Measurements from ENCODE around the gene DHCR7. TPM values are rescaled to one million over a fixed set of nuclear protein-coding genes. Genes with fewer than 3 reads are reported as not detected.

Gene DHCR7
- total RNA-seq, 1 donor from 2014 or later: 64.2 TPM

- H3K9me3 ChIP-seq: no peaks in the 10 kb centered on the region
Measured at GRCh38 chr11:71402878-71403277, 45.3 kb downstream of the DHCR7 start.

GRCh38 chr11:71400216-71400615 lies 48.0 kb downstream of the DHCR7 start:
- Histone ChIP-seq H3K27ac (no peak overlapping the region), H3K27me3 (ENCODE audit: low read depth) (no peaks in the 10 kb centered on the region), H3K9me3 (no peaks in the 10 kb centered on the region), H3K4me1 (no peaks in the 10 kb centered on the region), H3K36me3 (no peaks in the 10 kb centered on the region), H3K4me3 (no peak overlapping the region)
- no peak for ATAC-seq
- intact Hi-C loops (cut with DNase I): no loop called here
- no peak for TF ChIP-seq CTCF (IDR thresholded peaks at IDR 0.05)
- no peak for DNase-seq

More at GRCh38 chr11:71402878-71403277, 45.3 kb downstream of the DHCR7 start:
- Histone ChIP-seq H3K4me1 (no peaks in the 10 kb centered on the region), H3K36me3 (no peaks in the 10 kb centered on the region), H3K27me3 (ENCODE audit: low read depth) (no peaks in the 10 kb centered on the region), H3K27ac (no peak overlapping the region), H3K4me3 (no peak overlapping the region)
- ATAC-seq (no peak), DNase-seq (no peak)
- TF ChIP-seq CTCF (IDR thresholded peaks at IDR 0.05): no peak
- intact Hi-C loops (cut with DNase I): no loop called here

DNA sequence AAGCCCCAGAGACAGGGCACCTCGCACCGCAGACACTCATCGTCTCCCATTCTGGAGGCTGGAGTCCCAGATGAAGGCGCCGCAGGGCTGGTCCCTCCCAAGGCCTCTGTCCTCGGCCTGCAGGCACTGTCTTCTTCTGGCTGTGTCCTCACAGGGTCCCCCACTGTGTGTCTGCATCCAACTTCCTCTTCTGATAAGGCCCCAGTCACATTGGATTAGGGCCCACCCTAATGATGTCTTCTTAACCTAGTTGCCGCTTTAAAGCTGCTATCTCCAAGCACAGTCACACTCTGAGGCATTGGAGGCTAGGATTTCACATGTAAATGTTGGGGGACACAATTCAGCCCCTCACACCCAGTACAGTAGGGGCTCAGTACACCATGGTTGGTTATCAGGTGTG lies 48.9 kb downstream of the DHCR7 start:
- no peaks in the 10 kb centered on the region for H3K27me3 ChIP-seq (ENCODE audit: low read depth)
- no peak overlapping the region for H3K4me3 ChIP-seq
- no peaks in the 10 kb centered on the region for H3K4me1 ChIP-seq
- intact Hi-C loops (cut with DNase I): no loop called here
- TF ChIP-seq CTCF (IDR thresholded peaks at IDR 0.05): no peak
- DNase-seq (no peak), ATAC-seq (no peak)
- no peak overlapping the region for H3K27ac ChIP-seq
- no peaks in the 10 kb centered on the region for H3K36me3 ChIP-seq
- H3K9me3 ChIP-seq: no peaks in the 10 kb centered on the region

GRCh38 chr11:71397961-71398360 lies 50.2 kb downstream of the DHCR7 start:
- no peak for TF ChIP-seq CTCF (IDR thresholded peaks at IDR 0.05)
- Histone ChIP-seq H3K36me3 (no peaks in the 10 kb centered on the region), H3K27ac (no peak overlapping the region), H3K27me3 (ENCODE audit: low read depth) (peaks cover under 1% of the 10 kb centered on the region), H3K4me3 (no peak overlapping the region), H3K9me3 (no peaks in the 10 kb centered on the region), H3K4me1 (no peaks in the 10 kb centered on the region)
- ATAC-seq: no peak
- no peak for DNase-seq
- intact Hi-C loops (cut with DNase I): no loop called here

- intact Hi-C loops (cut with DNase I): no loop called here
Measured at GRCh38 chr11:71397331-71397860, 50.8 kb downstream of the DHCR7 start.

More at GRCh38 chr11:71397331-71397860, 50.8 kb downstream of the DHCR7 start:
- H3K27me3 ChIP-seq (ENCODE audit: low read depth): peaks cover 4% of the 10 kb centered on the region
- H3K27ac ChIP-seq: no peak overlapping the region
- ATAC-seq: no peak
- no peaks in the 10 kb centered on the region for H3K36me3 ChIP-seq
- H3K9me3 ChIP-seq: no peaks in the 10 kb centered on the region
- H3K4me1 ChIP-seq: no peaks in the 10 kb centered on the region
- DNase-seq: no peak
- H3K4me3 ChIP-seq: no peak overlapping the region
- TF ChIP-seq CTCF (IDR thresholded peaks at IDR 0.05): no peak
